ENCODE results near the gene KLHL29. TPM values are rescaled to one million over a fixed set of nuclear protein-coding genes. Genes with fewer than 3 reads are reported as not detected.

KLHL29 gene
- total RNA-seq, 1 experiment from 2014 or later = 2.4 TPM

DNA sequence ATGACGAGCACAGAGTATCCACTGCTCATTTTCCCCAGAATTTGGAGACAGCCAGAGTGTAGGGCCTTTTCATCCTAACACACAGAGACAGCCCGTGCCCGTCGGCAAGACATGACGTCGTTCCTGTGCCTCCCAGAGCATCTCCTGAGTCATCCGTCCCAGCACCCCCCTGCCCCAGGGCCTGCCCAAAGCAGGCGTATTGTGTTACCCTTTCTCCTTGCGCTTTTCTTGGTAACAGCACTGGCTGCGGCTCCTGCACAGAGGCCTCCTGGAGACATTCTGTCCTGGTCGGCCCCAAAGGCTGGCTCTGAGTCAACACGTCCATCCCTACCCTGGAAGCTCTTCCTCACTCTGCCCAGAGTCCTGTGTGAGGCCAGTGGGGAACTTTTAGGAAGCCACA lies 217.1 kb downstream of the KLHL29 start:
- no peak overlapping the region for H3K27ac Mint-ChIP-seq
- no peak for TF ChIP-seq CTCF (conservative IDR thresholded peaks at IDR 0.05)
- Histone ChIP-seq H2BK120ac (ENCODE audit: low read depth, low read length, poor library complexity, severe bottlenecking) (no peak overlapping the region), H2BK15ac (ENCODE audit: low read depth, low read length) (no peak overlapping the region), H3K14ac (ENCODE audit: insufficient read depth, low read length) (no peak overlapping the region; the same call in 1 of the 2 replicates), H3K27ac (ENCODE audit: insufficient read length, low read depth, low read length) (no peak overlapping the region), H3K9ac (ENCODE audit: extremely low read depth, insufficient read length, low read length) (no peak overlapping the region), H2AFZ (ENCODE audit: low read length) (no peak overlapping the region), H3K4me2 (ENCODE audit: insufficient read depth, insufficient read length, low read length) (no peak overlapping the region), H4K8ac (replicated peaks; ENCODE audit: insufficient read length, low read depth, low read length) (no peak overlapping the region), H2BK5ac (ENCODE audit: insufficient read length, low read length) (no peak overlapping the region), H2BK20ac (ENCODE audit: low read depth, low read length, poor library complexity, severe bottlenecking) (no peak overlapping the region), H3K56ac (ENCODE audit: insufficient read length, low read depth, low read length) (no peak overlapping the region), H3K79me2 (ENCODE audit: insufficient read depth, low read length) (no peaks in the 10 kb centered on the region), H3K4ac (ENCODE audit: low read depth, low read length) (no peak overlapping the region), H4K91ac (ENCODE audit: insufficient read length, low read depth, low read length) (no peak overlapping the region), H4K5ac (ENCODE audit: insufficient read length, low read depth, low read length) (no peak overlapping the region), H3K27me3 (ENCODE audit: insufficient read depth, low read length) (no peaks in the 10 kb centered on the region), H2AK5ac (ENCODE audit: insufficient read length, low read length) (no peak overlapping the region), H3K23ac (ENCODE audit: insufficient read length, low read depth, low read length) (no peak overlapping the region), H3K23me2 (ENCODE audit: insufficient read length, low read depth, low read length, poor library complexity, severe bottlenecking) (no peaks in the 10 kb centered on the region), H4K20me1 (ENCODE audit: control insufficient read depth, insufficient read depth, insufficient read length) (no peaks in the 10 kb centered on the region), H3K79me1 (ENCODE audit: insufficient read depth, low read depth, low read length, poor library complexity, severe bottlenecking) (no peaks in the 10 kb centered on the region), H2BK12ac (ENCODE audit: insufficient read length, low read depth, low read length) (no peak overlapping the region), H3K4me1 (ENCODE audit: insufficient read depth, low read length) (no peaks in the 10 kb centered on the region), H3K9me3 (ENCODE audit: control insufficient read depth, low read depth, low read length) (no peaks in the 10 kb centered on the region), H3T11ph (ENCODE audit: low read length) (no peak overlapping the region), H3K18ac (ENCODE audit: insufficient read length, low read depth, low read length) (no peak overlapping the region)
- WGBS (ENCODE audit: extremely low coverage, insufficient read length, low lambda C conversion rate) = no CpG with 5 or more reads among the region's 12 CpGs
- DNase-seq = no peak
- peaks cover 10 to 12% of the 10 kb centered on the region in 2 experiments for H3K4me1 Mint-ChIP-seq
- no peak overlapping the region for H3K4me3 Mint-ChIP-seq
- peaks cover 4 to 14% (median 5%) of the 10 kb centered on the region in 3 experiments for H3K36me3 Mint-ChIP-seq (ENCODE audit: insufficient read depth in 1 of 3, low read depth in 3 of 3)
- H3K27me3 Mint-ChIP-seq (ENCODE audit: low read depth) = no peaks in the 10 kb centered on the region; the same call in none of the 2 replicates
- peaks cover 9 to 13% of the 10 kb centered on the region in 2 experiments; a peak in 4 of 5 replicates for H3K9me3 Mint-ChIP-seq
